PC-9 (cell line): ENCODE data around the gene RAB1B.

ENCODE experiments used
- EZH2 ChIP-seq: fragments of 200-600 bp; sonication (generic); IDR thresholded peaks from 2 replicates; pipeline ENCODE4 v1.8.0; 2017; ENCODE audit warnings: antibody characterized with exemption, low read depth
- TF ChIP-seq, protein P1 (sequence below): fragments of 200-600 bp; sonication (generic); conservative IDR thresholded peaks from 2 replicates; pipeline ENCODE4 v1.6.1; 2017; ENCODE audit warnings: mixed run types, antibody characterized with exemption, mild to moderate bottlenecking, moderate library complexity

- TF ChIP-seq, protein P1, sequence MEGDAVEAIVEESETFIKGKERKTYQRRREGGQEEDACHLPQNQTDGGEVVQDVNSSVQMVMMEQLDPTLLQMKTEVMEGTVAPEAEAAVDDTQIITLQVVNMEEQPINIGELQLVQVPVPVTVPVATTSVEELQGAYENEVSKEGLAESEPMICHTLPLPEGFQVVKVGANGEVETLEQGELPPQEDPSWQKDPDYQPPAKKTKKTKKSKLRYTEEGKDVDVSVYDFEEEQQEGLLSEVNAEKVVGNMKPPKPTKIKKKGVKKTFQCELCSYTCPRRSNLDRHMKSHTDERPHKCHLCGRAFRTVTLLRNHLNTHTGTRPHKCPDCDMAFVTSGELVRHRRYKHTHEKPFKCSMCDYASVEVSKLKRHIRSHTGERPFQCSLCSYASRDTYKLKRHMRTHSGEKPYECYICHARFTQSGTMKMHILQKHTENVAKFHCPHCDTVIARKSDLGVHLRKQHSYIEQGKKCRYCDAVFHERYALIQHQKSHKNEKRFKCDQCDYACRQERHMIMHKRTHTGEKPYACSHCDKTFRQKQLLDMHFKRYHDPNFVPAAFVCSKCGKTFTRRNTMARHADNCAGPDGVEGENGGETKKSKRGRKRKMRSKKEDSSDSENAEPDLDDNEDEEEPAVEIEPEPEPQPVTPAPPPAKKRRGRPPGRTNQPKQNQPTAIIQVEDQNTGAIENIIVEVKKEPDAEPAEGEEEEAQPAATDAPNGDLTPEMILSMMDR: no peak
- no peak for TF ChIP-seq EZH2
Measured at GRCh38 chr11:66324664-66325063, 56.2 kb downstream of the RAB1B start.
